Fibroblast of lung (primary cell): Measurements from ENCODE around the gene POTEJ.
"Not testable (repeated sequence)": the region's sequence is repeated elsewhere in the genome, so short reads cannot be mapped to it uniquely, and the experiment has no call there.

Experiments used
- EZH2 ChIP-seq: IDR thresholded peaks from 2 replicates; pipeline ENCODE4 v1.5.1; 2012; ENCODE audit warnings: low read length, control low read depth, mild to moderate bottlenecking; ENCODE audit errors: missing control alignments
- TF ChIP-seq, protein P1 (sequence below), 2 donors: IDR thresholded peaks in 1 of 2; conservative IDR thresholded peaks in 1 of 2; 1 replicate in 1 of 2; 2 replicates in 1 of 2; pipeline ENCODE4 v1.5.1; 2011 to 2012; ENCODE audit warnings: low read length in 2 of 2, control low read depth in 1 of 2, inconsistent platforms in 1 of 2, low read depth in 1 of 2, mild to moderate bottlenecking in 1 of 2

- TF ChIP-seq, protein P1, sequence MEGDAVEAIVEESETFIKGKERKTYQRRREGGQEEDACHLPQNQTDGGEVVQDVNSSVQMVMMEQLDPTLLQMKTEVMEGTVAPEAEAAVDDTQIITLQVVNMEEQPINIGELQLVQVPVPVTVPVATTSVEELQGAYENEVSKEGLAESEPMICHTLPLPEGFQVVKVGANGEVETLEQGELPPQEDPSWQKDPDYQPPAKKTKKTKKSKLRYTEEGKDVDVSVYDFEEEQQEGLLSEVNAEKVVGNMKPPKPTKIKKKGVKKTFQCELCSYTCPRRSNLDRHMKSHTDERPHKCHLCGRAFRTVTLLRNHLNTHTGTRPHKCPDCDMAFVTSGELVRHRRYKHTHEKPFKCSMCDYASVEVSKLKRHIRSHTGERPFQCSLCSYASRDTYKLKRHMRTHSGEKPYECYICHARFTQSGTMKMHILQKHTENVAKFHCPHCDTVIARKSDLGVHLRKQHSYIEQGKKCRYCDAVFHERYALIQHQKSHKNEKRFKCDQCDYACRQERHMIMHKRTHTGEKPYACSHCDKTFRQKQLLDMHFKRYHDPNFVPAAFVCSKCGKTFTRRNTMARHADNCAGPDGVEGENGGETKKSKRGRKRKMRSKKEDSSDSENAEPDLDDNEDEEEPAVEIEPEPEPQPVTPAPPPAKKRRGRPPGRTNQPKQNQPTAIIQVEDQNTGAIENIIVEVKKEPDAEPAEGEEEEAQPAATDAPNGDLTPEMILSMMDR (conservative IDR thresholded peaks at IDR 0.05 in 1 of 2, IDR thresholded peaks at IDR 0.05 in 1 of 2; ENCODE audit: low read depth in 1 of 2, low read length in 2 of 2), result not testable (repeated sequence)
- TF ChIP-seq EZH2, result not testable (repeated sequence)
These were observed 53.3 kb downstream of the POTEJ start for GRCh38 chr2:130664506-130664905.
